OCI-LY7 (cell line): ENCODE data around the gene MAP3K13. TPM values are rescaled to one million over a fixed set of nuclear protein-coding genes. Genes with fewer than 3 reads are reported as not detected.

ENCODE experiments used
- total RNA-seq, 2 experiments: library from RNA; depleted of rRNA in 1 of 2; stranded (reverse); fragments of >200 nt in 1 of 2; shearing (Covaris generic) in 1 of 2; gene quantifications; 2 replicates each; pipeline ENCODE4 v1.2.3, GENCODE V29; 2014 to 2022

Gene MAP3K13
- total RNA-seq, 2 experiments from 2014 or later, result 7.6 to 15.0 TPM

Other genes starting within 250 kb of the MAP3K13 start
- not detected in 2 replicates for gene C3orf70, start 210.1 kb upstream of the MAP3K13 start, total RNA-seq (2014; rRNA removed; shearing (Covaris generic))
- gene C3orf70, start 210.1 kb upstream of the MAP3K13 start, total RNA-seq (2022), result not detected in 2 replicates
- 0.15 TPM in 1 of 2 replicates, not detected in the other for gene EHHADH, start 109.1 kb upstream of the MAP3K13 start, total RNA-seq (2014; rRNA removed; shearing (Covaris generic))
- 1.1 and 1.3 TPM in 2 replicates for gene EHHADH, start 109.1 kb upstream of the MAP3K13 start, total RNA-seq (2022)
- gene TMEM41A, start 135.9 kb downstream of the MAP3K13 start, total RNA-seq (2014; rRNA removed; shearing (Covaris generic)), result 5.5 and 7.0 TPM in 2 replicates
- gene TMEM41A, start 135.9 kb downstream of the MAP3K13 start, total RNA-seq (2022), result 9.8 and 11.0 TPM in 2 replicates
- not detected in 2 replicates for gene LIPH, start 189.5 kb downstream of the MAP3K13 start, total RNA-seq (2014; rRNA removed; shearing (Covaris generic))
- gene LIPH, start 189.5 kb downstream of the MAP3K13 start, total RNA-seq (2022), result not detected in 2 replicates
- gene SENP2, start 223.2 kb downstream of the MAP3K13 start, total RNA-seq (2014; rRNA removed; shearing (Covaris generic)), result 39.8 and 62.0 TPM in 2 replicates
- gene SENP2, start 223.2 kb downstream of the MAP3K13 start, total RNA-seq (2022), result 64.5 and 70.0 TPM in 2 replicates